GM19452 (cell line): ENCODE data around the gene ANKRD11.
"Not testable (repeated sequence)": the region's sequence is repeated elsewhere in the genome, so short reads cannot be mapped to it uniquely, and the experiment has no call there.

Experiments
- ATAC-seq: cut with Tn5 transposase; IDR thresholded peaks from one replicate; pipeline ENCODE4 v1.9.1; 2021; ENCODE audit not compliant: unreplicated experiment

ANKRD11 gene

GRCh38 chr16:89274561-89275283 is 215.6 kb downstream of the ANKRD11 start:
- no peak for ATAC-seq

DNA sequence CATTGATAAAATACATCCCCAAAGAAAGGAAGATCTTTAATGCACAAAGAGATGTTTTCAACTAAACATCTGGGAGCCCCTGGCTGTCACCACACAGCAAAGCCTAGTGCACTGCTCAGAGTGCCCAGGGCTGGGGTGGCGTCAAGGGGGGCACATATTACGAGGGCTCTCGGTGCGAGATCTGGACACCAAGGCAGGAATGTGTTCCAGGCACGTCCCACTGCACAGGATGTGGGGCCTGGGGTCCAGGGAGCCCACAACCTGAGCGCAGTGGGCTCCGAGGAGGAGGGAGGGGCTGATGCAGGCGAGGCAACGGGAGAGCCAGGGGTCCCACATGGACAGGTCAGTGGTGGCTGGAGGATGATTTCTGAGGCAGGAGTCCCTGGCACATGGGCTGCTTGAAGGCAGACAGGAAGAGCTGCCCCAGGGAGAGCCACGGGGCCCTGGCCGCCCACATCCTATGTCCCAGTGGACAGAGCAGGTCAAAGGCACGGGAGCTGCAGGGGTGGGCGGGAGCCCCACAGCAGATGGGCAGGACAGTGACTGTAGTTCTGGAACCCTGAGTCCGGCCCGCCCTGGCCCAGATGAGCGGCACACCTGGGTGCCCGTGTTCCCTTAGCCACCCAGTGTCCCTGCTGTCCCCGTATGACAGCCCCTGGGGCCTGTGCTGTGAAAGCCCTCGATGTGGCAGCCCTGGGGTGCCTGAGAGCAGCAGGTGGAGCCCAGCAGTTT is 216.5 kb downstream of the ANKRD11 start:
- no peak for ATAC-seq

DNA sequence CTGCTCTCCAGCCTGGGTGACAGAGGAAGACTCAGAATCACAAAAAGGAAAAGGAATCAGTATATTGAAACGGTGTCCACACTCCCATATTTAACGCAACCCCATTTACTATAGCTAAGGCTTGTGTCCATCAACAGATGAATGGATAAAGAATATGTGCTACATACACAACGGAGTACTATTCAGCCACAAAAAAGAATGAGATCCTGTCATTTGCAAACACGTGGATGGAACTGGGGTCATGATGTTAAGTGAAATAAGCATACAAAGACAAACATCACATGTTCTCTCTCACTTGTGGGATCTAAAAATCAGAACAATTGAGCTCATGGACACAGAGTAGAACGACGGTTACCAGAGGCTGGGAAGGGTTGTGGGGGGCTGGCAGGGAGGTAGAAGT is 217.7 kb downstream of the ANKRD11 start:
- ATAC-seq, result no peak

DNA sequence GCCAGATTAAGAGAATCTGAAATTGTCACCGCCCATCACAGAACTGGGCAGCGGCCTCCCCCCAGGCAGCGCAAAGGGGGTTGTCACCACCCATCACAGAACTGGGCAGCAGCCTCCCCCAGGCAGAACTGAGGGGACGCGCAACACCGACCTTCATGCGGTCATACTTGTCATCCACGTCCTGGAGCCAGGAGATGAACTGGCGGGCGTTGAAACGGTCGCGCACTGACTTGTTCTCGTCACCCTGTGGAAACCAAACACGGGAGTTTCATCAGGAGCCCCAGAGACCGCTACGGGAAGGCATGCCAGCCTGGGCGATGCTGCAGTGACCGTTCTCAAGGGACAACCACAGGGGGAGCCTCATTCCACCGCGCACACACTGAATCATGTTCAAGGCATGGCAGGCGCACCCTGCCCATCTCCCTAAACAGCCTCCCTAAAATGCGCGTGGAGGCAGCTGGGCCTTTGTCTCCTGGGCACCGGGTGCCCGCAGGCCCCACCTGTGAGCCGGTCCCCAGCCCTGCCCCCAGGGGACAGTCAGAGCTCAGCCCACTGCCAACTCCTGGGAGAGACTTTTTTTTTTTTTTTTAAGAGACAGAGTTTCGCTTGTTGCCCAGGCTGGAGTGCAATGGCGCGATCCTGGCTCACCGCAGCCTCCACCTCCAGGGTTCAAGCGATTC is 219.6 kb downstream of the ANKRD11 start:
- no peak for ATAC-seq

- ATAC-seq, result no peak
Measured at GRCh38 chr16:89269805-89270665, 220.3 kb downstream of the ANKRD11 start.

DNA sequence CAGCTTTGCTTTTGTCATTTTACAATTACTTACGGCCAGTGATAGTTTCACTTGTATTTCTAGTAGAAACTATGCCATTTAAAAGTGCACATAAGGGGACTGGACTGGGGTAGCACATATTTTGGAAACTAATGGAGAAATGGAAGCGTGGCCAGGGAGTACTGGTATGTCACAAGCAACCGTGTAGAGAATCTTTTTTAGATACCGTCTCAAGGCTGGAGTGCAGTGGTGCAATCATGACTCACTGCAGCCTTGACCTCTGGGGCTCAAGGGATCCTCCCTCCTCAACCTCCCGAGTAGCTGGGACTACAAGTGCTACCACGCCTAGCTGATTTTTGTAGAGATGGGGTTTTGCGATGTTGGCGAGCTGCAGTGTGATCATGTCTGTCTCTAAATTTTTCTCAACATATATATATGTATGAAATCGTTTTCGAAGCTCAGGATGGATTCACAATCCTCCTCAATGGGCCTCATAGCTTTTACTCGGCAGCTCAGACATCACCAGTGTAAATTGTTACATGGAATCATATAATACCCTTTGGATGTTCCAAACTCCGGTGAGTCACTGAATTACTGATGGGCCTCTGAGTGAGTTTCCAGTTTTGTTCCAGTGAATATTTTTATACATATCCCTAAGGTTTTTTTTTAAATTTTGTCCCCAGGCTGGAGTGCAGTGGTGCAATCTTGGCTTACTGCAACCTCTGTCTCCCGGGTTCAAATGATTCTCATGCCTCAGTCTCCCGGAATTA is 221.2 kb downstream of the ANKRD11 start:
- ATAC-seq, result no peak

- ATAC-seq, result no peak
Measured at GRCh38 chr16:89268585-89268984, 221.8 kb downstream of the ANKRD11 start.

GRCh38 chr16:89267746-89268145 is 222.6 kb downstream of the ANKRD11 start:
- ATAC-seq, result not testable (repeated sequence)

GRCh38 chr16:89266521-89267134 is 223.7 kb downstream of the ANKRD11 start:
- ATAC-seq, result no peak

- ATAC-seq, result no peak
Measured at GRCh38 chr16:89265647-89266046, 224.7 kb downstream of the ANKRD11 start.

GRCh38 chr16:89264800-89265550 is 225.4 kb downstream of the ANKRD11 start:
- no peak for ATAC-seq

- ATAC-seq, result no peak
Measured at GRCh38 chr16:89261691-89262563, 228.4 kb downstream of the ANKRD11 start.

GRCh38 chr16:89259901-89260300 is 230.5 kb downstream of the ANKRD11 start:
- ATAC-seq, result not testable (repeated sequence)

DNA sequence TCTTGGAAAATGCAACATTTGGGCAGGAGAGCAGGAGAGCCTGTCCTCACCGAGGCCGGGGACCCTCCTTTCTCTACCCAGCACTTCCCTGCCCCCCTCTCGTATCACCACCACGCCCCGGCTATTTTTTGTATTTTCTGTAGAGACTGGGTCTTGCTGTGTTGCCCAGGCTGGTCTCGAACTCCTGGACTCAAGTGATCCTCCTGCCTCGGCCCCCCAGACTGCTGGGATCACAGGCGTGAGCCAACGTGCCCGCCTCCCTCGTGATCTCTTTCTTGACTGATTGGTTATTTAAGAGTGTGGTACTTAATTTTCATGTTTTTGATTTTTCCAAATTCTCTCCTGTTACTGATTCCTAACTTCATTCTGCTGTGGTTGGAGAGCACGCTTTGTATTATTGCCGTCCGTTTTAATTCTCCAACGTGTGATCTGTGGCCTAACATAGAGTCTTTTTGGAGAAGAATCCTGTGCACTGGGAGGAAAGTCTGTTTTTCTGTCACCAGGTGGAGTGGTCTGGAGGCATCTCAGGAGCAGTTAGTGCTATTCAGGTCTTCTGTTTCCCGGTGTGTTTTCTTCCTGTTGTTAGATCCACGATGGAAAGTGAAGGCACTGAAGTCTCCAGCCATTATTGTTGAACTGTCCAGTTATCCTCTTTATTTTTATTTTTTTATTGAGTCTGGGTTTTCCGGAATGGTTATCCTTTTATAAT is 232.4 kb downstream of the ANKRD11 start:
- ATAC-seq, result no peak

DNA sequence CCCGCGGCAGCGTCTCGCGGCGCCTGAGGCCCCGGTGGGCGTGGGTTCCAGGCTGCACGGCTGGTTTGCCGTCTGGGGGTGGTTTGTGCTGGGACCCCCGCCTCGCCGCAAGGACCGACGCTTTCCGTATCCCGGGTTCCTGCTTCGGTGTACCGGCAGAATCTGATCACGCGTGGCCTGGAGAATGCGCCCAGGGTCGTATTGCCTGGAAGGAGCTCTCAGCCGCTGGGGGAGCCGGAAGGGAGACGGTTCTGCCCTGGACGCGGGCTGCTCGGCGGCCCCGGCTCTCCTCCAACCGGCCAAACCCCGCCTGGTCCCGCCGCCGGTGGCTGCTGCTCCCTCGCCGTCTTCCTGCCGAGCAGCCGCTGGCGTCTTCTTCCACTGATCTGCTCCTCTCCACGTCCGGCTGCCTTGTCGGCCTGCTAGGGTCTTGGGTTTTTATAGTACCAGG is 233.1 kb downstream of the ANKRD11 start:
- no peak for ATAC-seq

DNA sequence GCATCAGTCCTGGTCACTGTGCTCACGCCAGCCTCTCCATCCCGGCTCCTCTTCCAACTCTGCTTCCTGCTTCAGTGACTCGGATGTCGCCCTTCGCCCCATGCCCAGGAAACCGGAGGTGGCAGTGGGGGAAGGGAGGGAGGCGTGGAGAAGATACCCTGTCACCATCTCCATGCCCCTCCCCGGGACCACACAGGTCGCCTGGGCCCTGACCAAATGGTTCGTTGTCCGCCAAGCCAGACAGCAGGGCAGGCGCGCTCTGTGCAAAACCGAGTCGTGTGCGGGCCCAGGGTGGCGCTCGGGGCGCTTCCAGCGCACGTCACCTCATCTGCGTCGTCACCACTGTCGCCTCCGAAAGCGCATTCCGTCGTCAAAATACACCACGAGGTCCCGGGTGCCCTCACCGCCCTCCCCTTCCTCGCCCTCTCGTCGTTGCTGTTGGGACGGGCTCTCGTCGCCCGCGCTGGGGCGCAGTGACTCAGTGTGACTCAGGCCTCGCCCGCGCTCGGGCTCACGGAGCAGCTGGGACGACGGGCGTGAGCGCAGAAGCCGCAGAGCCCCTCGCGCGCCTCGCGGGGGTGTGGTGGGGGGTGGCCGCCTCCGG is 233.6 kb downstream of the ANKRD11 start:
- no peak for ATAC-seq
